NCI-H1417 (cell line): Measurements from ENCODE around the gene MAFG.
"Not testable (repeated sequence)": the region's sequence is repeated elsewhere in the genome, so short reads cannot be mapped to it uniquely, and the experiment has no call there.

Source experiments
- DNase-seq, 3 experiments: peaks; one replicate each; lab custom pipeline; 2025; lab: John Stamatoyannopoulos, UW

Gene MAFG

DNA sequence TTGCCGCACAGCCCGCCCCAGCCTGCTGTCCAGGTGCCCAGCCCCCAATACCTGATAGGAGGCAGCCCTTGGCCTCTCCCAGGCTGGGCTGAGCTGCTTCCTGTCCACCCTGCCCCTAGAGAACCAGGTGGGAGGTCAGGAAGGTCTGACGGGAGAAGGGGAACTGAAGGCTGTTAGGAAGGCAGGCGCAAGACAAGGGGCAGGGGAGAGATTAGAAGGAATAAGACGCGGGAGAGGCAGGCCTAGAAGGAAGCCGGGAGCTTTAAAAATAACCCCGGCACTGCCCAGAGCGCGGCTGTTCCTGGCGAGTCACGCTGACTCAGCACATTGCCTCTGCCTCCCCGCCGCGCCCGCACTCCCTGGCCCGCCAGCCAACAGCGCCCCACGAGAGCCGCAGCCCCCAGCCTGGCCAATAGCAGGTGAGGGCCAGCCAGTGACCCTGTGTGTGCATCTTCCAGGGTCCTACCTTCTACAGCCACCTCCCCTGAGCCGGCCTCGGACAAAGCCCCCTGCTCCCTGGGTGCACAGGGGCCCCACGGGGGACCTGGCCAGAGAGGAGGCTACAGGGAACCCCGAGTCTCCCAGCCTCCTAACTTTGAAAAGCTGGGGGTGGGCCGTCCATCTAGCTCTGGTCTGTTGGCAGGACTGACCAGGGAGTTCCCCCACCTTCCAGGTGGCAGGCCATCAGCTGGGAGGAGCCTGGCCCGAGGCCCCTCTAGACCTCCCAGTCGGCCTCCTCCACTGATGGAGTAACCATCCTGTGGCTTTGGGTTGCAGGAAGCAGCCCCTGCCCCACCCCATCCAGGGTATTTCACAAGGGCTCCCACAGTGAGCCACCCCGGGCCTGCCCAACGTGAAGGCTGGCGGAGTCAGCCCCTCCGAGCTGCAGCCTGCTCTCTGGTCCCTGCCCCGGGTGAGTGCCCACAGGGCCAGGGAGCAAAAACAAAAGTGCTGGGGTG is 4.0 kb downstream of the MAFG start:
- no peak for DNase-seq

GRCh38 chr17:81922566-81923301 is 4.8 kb downstream of the MAFG start:
- no peak for DNase-seq

- no peak for DNase-seq
These were observed 5.5 kb downstream of the MAFG start for GRCh38 chr17:81921996-81922565.

- DNase-seq = no peak
These were observed 6.0 kb downstream of the MAFG start for GRCh38 chr17:81921537-81921862.

- no peak for DNase-seq
These were observed 6.7 kb downstream of the MAFG start for GRCh38 chr17:81920612-81921536.

DNA sequence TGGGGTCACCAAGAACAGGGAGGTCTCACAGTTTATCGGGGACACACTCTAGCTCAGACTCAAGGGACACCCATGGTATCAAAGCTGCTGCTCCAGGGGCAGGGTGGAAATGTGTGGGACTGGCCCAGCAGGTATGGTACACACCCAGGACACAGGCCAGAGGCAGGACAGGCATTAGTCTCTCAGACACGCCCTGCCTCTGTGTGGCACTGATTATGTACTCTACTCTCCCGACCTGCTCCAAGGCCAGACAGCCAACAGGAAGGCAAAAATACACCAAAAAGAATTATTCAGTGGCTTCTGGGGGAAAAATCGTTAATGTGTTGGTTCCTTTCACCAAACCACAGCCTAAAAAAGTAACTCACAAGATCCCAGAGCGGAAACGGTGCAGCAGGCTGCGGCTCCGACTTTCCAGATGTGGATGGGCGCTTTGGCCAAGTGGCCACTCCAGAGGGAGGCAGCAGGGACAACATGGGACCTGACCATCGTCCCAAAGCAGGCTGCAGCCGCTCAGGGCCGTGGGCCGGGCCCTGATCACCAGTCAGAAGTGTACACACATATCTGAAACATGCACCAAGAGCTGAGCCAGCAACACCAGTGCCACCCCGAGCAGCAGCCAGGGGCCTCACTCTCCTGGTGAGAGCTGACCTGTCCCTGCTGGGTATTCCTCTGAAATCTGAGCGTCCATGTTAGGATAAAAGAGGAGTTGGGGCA is 8.5 kb downstream of the MAFG start:
- no peak for DNase-seq

DNA sequence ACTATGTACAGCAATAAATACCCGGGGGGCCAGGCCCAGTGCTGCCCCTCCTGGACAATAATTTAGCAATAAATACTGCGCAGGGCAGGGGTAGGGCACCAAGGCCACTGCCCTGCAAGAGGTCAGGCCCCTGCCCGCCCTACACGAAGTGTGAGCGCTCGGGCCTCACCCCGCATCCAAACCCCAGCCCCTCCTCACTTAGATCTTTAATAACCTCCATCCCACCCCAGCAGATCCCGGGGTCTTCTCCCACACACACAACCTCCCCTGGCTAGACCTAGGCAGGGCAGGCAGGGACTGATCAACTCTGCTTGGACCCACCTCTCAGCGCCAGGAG is 9.2 kb downstream of the MAFG start:
- not testable (repeated sequence) for DNase-seq

- DNase-seq = peak; percentile 84 to 88 (median 87)
These were observed 9.8 kb downstream of the MAFG start, which contains the start of gene SIRT7 for GRCh38 chr17:81917565-81918332. Gene SIRT7, minus strand, starts transcription at chr17:81918176. Its CDS starts 45 bp downstream, at chr17:81918131.

GRCh38 chr17:81916234-81917001 is 11.1 kb downstream of the MAFG start:
- no peak for DNase-seq

DNA sequence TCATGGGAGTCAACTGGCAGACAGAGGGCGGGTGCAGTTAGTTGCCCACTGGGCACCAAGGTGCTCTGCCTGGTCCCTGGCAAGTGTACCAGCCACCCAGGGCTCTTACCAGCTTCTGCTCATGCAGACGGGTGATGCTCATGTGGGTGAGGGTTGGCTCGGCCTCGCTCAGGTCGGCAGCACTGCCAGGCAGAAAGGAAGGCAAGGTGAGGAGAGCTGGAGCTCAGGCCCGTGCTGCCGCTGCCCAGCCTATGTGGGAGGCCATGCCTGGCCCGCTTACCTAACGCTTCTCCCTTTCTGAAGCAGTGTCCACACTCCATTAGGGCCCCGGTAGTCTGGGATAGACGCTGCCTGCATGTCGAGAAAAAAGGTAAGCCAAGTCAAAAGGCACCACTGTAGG is 12.2 kb downstream of the MAFG start:
- DNase-seq = no peak

GRCh38 chr17:81914103-81914850 is 13.3 kb downstream of the MAFG start:
- DNase-seq = no peak

DNA sequence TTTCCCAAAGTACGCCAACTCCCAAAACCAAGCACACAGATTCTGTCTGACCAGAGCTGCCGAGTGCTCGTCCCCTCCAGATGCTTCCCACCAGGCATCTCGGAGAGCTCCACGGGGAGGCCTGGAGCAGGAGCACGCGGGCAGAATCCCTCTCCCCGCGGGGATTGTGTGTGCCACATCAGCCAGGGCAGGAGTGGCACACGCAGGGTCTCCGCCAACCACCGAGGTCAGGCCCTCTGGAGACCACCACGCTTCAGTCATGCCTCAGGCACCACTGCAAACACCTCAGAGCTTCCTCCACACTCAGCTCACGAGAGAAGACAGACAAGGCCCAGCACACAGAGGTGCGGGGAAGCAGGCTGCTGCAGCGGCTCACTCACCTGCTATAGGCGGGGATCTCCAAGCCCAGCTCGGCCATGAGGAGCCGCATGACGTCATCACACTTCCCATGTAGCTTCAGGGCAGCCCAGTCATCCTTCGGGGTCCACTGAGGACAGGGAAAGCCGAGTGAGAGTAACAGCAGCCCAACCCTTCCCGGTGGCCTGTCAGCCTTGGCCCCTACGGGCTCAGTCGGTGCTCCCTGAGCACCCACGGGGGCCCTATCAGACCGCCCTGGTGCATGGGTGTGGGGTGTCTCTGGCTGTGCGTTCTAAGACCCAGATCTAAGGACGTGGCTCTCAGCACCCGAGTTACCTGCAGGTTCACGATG is 14.0 kb downstream of the MAFG start:
- no peak for DNase-seq

- DNase-seq = no peak
These were observed 14.9 kb downstream of the MAFG start for GRCh38 chr17:81912441-81913309.

- DNase-seq = no peak
These were observed 15.6 kb downstream of the MAFG start for GRCh38 chr17:81911969-81912368.

GRCh38 chr17:81911277-81911961 is 16.1 kb downstream of the MAFG start, which contains the start of gene PCYT2:
Gene PCYT2, minus strand, starts transcription at chr17:81911399. Its CDS starts 44 bp downstream, at chr17:81911355.
- peak; percentile 79 to 91 (median 91) for DNase-seq

DNA sequence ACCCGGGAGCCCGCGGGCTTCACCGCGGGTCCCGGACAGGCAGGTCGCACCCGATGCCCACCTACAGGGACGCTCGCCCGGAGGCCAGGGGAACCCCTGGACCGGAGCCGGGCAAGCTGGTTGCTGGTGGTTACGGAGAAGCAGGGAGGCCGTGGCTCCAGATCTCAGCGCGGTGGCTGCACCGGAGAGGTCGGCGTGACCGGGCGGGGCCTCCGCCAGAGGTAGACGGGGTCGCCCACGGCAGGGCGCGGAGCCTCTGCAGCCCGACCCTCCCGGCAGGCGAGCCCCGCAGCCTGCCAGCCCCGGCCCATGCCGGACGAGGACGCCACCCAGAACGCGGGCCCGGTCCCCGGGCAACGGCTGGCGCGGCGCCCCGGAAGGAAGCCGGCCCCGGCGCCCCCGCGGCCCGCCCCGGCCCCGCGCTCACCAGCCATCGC is 16.7 kb downstream of the MAFG start:
- DNase-seq = peak in 2 of 3 experiments; percentile 57 to 59
